HG02588 (cell line): ENCODE measurements around the gene LTB4R2.
A peak's percentile ranks its signal among the peaks of the same experiment; 100 is the strongest.

Source experiments
- ATAC-seq: cut with Tn5 transposase; IDR thresholded peaks from one replicate; pipeline ENCODE4 v1.9.1; 2021; ENCODE audit warnings: mild to moderate bottlenecking, moderate library complexity; ENCODE audit not compliant: unreplicated experiment

LTB4R2 gene, protein sequence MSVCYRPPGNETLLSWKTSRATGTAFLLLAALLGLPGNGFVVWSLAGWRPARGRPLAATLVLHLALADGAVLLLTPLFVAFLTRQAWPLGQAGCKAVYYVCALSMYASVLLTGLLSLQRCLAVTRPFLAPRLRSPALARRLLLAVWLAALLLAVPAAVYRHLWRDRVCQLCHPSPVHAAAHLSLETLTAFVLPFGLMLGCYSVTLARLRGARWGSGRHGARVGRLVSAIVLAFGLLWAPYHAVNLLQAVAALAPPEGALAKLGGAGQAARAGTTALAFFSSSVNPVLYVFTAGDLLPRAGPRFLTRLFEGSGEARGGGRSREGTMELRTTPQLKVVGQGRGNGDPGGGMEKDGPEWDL

DNA sequence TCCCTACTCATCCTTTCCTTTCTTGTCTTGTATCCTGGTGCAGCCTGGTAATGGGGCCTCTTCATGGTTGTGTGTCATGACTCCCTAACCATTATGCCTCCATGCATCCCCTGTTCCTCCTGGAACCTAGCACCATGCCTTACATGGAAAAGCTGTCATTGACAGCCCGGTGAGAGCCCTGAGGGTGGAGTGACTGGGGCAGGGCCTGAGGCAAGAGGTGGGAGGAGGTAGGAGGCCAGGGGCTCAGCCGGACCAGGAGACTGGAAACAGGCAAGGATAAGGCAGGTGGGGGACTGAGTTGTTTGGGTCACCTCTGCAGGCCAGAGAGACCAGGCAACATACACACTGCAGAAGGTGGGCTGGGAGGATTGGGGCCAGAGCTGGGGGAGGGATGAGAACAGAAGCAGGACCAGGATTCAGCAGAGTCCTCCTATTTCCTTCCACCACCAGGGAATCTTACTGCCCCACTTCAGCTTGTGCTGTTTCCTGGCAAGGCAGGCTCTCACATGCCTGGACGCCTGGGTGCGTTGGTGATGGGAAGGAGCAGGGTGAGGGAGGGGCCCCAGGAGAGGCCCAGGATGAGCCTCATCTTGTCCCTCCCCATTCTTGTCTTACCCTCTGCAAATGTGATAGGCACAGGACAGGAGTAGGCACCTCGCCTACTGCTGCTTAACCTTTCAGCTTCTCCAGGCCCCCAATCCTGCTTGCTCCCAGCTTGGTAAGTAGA is at the start of gene LTB4R2:
Gene LTB4R2 (plus strand): TSS at position 603 of the 727 bp plus-strand sequence. CDS start 525 bp downstream, outside the sequence.
- no peak for ATAC-seq

DNA sequence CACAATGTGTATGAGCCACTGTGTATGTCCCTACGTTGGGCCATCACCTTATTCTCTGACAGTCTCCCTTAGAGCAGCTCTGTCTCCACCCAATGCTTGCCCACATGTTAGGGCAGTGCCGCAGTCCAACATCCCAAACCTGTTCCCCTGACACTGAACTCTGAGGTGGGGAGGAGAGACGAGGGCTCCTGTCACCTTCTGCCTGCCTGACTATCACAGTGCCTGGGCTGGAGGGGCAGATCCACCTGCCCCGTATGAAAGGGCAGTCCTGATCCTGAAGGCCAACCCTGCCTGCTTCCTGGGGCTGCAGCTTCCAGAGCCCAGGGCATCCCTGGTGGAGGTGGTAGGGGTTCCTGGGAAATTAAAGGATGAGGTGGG is 49.2 kb upstream of the LTB4R2 start:
- ATAC-seq = no peak

DNA sequence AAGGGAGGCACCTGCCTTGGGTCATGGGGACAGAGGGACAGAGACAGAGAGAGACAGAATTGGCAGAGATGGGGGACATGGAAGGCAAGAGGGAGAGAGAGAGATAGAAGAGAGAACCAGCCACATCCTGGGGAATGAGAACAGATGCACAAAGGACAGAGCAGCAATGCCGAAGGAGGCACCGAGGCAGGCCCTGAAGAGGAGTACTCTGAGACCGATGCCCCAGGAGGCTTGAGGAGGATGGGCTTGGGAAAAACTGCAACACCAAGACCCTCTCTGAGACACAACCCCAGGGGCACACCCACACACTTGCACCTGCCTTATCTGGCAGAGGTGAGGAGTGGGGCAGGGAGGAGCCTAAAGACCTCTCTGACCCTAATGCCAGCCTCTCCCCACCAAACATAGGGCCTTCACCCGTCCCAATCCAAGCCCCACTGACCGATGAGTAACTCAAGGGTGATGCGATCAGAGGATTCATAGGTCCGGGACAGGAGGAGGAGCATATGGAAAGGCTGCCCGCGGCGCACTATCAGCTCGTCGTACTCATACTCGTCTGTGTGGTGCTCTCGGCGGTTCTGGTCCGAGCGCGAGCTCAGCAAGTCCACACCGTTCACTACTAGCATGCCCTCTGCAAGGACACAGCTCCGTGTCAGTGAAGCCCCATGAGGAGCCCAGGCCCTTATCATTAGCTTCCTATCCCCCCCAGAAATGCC is 48.5 kb upstream of the LTB4R2 start:
- ATAC-seq = no peak

DNA sequence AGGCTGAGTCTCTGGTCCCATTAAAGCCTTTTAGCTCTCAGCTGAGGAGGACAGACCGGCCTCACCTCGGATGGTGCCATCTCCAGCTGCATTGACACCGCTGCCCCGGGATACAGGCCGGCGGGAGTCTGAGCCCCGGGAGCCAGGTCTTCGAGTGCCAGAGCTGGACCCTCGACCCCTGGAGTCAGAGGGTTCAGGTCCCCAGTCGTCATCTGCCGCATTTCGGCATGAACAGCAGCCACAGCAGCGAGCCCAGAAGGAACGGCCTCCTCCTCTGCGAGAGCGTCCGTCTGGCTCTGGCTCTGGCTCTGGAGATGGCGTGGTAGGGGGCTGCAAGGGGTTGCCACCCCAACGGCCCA is 48.0 kb upstream of the LTB4R2 start:
- no peak for ATAC-seq

DNA sequence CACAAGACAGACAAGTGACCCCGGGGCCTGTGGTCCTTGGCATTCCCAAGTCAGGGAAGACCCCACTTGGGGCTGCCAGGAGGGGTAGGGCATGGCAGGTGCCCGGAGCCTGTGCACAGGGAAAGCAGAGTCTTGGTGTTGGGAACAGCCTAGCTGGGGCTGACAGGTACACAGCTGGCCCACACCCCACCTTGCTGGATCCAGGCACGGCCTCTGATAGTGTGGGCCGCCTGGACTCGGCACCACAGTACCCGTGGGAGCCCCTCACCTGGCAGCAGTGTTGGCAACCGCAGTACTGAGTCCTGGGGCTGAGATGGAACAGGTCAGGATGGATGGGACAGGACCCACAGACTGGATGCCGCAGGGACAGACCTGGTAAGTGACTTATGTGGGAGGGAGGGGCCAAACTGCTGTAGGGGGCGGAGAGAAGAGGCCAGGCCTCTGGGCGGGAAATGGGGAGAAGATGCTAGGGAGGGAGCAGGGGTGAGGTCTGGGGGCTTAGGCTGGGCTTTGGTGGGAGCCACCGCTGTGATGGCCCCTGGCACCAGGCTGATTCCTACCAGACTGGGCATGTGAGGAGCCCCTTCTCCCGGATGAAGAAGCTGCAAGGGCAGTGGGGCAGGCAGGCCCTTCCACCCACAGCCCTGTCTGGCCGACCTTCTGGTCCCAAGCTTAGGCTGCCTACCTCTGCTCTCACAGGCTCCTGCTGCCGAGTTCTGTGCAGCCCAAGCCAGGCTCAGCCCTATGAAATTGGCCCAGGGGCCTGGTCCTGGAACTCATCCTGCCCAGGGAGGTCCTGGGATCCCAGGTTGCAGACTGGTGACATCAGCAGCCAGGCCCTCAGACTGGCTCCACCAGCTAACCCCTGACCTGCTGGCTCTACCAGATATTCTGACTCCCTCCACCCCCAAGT is 46.9 kb upstream of the LTB4R2 start, which contains the start of gene TGM1:
Gene TGM1 (minus strand): TSS at position 357 of the 913 bp plus-strand sequence. CDS start 825 bp downstream, outside the sequence.
- ATAC-seq = no peak

DNA sequence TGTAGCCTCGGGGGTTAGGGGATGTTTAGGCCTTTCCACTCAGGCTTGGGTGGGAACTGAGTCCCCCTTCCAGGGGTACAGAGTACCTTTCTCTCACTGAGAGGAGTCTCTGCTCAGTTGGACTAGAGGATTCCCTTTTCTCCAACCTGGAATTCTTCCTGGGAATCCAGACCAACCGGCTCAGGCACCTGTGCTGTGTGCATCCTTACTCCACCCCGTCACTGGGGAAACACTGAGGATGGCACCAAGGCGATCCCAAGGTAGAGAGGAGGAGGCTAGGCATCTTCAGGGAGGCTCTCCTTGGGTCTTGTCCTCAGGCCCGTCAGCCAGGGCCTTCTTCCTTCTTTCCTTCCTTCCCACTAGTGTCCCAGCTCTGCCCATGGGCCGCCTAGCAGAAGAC is 46.1 kb upstream of the LTB4R2 start:
- no peak for ATAC-seq

DNA sequence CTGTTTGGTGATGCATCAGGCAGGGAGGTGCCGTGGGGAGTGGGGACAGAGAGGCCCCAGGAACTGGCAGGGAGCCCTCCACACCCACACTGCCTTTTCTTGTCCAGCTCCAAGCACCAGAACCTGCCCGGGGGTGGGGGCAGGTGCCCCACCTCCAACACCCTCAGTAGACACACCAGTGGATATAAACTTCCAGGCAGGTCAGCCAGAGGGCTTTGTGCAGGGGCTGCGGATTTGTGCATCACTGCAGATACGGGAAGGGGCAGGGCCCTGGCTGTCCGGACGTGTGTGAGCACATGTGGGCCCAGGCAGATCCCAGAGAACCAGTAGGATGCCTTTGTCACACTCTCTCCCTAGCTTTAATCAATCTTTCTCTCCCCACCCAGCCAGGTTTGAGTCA is 45.6 kb upstream of the LTB4R2 start:
- no peak for ATAC-seq

DNA sequence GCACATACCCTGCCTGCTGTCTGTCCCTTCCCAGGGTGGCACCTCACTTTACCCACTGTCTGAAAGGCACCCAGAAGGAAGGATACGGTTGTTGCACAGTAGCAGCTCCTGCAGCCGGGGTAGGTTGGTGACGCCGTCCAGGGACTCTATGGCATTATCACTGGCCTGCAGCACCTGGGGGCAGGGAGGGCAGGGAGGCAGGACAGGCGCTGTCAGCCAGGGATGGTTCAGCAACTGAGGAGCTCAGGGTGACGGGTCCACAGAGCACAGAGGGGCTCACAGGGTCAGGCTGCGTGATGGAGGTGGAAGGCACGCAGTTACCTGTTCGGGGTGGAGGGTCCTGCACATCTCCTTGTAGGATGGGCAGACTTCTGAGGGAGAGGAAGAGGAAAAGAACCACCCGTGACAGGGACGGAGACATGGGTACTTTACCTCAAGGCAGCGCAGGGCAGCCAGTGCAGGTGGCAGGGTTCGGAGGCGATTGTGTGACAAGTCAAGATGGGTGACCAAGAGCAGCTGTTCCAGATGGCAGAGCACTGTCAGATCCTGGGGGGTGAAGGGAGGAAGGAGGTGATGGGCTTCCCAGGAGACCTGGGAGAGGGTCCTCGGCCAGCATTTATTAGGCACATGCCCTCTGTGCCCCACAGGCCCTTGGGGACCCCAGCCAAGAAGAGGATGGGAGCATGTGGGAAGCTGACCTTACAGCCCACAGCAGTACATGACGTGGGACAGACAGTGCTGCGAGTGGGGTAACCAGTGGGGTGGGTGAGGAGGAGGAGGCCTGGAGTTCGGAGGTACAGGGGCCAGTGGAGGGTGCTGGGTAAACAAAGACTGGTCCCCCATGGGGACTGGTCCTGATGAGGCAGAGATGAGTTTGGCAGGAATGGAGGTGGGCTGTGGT is 43.3 kb upstream of the LTB4R2 start:
- ATAC-seq = no peak

DNA sequence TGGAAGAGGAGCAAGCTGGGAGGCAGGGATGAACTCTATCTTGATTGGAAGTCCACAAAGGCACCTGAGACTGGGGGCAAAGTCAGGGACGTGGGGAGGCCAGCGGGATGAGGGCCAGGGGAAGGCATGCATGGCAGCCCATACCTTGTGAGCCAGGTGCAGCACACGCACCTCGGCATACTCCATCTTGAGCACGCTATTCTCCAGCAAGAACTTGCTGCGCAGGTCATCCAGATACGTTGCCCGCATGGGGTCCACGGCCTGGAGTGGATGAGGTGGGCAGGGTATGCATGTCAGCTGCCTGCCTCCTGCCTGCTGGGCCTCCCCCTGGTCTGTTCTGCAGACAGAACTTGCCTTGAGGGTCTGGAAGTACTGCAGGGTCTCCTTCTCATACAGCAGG is 42.4 kb upstream of the LTB4R2 start:
- no peak for ATAC-seq

DNA sequence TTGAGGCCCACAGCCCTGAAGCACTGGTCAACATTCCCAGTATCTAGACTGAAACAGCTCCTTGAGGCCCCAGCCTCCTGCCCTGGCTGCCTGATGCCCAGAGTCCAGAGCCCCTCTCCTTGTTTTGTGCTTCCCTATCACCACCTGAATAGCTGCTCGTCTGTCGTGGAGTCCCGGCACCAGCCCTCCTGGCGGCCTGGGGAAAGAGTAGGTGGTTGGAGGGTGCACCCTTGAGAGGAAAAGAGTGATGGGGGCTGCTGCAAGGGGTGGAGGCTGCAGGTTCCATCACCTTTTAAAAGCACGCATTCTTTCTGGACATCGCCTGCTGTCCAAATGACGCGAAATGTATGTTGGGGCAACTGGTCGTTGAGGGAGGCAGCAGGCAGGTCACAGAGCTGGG is 41.7 kb upstream of the LTB4R2 start:
- ATAC-seq = no peak

DNA sequence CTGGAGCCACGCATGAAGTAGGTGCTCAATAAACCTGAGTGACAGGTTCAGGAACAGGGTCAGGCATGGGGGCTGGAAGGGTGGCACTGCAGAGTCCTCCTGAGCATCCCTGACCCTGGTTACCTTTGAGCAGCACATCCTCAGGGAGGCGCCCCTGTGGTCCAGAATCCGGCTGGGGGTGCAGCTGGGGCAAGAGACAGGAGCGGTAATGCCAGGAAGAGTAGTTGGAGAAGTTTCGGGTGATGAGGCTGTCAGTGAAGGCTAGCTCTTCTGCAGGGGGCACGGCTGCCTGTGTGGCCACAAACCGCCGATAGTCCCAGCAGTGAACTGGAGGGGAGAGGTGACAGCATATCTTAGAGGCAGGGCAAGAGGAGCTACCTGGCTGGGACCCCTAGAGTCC is 40.6 kb upstream of the LTB4R2 start:
- ATAC-seq = no peak

DNA sequence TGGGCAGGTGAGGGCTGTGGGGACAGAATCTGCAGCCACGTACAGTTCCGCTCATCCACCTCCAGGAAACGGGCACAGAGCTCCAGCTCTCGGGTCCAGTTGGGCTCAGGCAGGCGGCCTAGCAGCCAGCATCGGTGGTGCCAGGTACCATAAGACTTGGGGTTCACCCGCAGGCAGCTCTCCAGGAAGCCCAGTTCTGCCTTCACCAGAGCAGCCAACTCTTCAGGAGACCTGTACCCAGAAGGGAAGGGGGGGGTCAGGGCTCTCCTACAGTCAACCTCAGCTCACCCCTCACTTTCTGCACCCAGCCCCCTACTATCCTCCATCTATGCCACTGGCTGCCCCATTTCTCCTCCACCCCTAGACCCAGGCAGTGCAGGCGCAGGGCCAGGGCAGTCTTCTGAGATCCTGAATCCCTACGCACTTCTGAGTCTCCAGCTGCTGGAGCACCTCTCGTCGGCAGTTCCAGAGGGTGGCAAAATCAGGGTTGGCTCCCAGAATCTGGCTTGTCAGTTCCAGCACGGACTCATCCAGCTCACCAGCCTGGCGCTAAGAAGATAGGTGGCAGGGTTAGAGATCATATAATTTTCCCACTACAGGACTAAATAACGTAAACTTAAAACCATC is 39.9 kb upstream of the LTB4R2 start:
- ATAC-seq = no peak

DNA sequence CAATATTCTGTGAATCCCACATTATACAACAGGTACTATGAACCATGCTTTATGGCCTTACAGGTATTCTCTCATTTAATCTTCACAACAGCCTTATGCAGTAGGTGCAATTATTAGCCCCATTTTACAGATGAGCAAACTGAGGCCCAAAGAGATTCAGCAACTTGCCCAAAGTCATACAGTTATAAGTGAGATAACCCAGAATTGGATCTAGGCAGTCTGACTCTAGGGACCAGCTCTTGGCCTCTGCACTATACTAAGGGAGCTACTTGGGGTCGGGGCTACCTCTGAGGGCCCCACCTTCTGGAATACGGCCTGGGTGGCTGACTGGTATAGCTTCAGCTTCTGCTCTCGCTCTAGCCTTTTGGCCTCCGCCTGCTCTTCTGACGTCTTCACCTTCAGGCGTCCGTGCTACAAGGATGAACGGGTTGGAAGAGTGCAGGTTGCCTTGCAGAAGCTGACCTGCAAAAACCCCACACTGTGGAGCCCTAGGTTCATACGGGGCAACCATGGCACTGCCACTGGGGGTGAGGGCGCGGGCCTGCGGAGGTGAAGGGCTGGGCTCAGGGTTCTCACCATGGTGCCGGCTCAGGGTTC is 39.3 kb upstream of the LTB4R2 start:
- no peak for ATAC-seq

DNA sequence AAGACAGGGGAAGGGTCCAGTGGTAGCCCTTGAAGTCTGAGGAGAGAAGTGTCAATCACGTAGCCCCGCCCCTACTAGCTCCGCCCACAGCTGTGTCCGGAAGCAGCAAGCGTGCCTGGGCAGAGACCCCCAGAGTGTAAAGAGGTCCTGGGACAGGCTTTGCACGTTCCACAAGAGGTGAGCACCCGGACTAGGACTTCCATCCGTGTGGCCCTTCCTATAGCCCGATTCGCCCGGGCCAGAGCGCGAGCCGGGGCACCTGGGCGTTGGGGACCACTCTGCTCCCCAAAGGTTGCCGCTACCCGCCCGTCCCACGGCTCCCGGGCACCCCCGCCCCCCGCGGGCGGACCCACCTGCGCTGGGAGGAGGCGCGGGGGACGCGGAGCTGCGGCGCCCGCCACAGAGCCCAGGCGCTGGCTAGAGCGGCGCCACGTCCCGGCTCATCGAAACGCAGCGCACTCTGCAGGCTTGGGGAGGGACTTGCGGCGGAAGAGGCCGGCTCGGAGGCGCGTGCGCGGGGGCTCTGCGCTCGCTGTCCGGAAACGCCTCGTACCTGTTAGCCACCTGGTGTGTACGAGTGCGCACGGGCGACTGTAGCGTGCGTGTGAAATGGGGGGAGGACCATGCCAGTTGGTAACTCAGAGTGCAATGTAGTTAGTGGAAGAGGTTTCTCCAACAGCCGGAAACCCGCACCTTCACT is 38.7 kb upstream of the LTB4R2 start, which contains the start of gene RABGGTA:
Gene RABGGTA (minus strand): TSS at position 464 of the 700 bp plus-strand sequence. CDS start 482 bp downstream, outside the sequence.
- ATAC-seq = peak; percentile 88

DNA sequence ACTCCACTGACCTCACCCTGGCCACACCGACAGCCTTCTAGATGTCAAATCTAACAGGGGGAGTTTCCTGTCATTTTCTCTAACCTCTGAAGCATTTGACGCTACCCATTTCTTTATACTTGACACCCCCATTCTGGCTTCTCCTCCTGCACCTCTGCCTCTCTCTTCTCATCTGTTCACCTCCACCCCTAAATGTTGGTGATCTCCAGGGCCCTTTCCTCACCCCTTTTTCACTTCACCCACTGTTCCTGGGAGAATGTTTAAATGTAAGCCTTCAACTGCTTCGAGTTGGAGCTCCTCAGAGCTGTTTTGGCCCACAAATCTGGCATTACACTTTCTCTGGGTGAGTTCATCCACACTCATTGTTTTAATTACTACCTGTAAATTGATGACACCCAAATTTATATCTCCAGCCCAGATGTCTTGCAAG is 38.1 kb upstream of the LTB4R2 start:
- ATAC-seq = no peak

DNA sequence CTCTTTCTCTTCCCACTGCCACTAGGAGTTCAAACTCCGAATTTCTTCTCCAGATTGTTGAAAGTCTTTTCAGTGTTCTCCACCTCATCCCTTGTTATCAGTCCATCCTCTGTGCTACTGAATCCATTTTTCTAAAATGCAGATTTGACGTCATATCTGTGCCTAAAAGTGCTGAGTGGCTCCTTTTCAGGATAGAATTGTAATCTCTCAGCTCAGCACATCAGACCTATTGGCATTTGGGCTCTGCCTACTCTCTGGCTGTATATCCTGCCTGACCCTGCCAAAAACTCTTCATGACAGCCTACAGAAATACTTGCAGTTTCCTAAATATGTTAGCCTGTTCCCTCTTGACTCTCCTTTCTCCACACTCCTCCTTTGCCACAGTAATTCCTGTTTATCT is 37.5 kb upstream of the LTB4R2 start:
- no peak for ATAC-seq

DNA sequence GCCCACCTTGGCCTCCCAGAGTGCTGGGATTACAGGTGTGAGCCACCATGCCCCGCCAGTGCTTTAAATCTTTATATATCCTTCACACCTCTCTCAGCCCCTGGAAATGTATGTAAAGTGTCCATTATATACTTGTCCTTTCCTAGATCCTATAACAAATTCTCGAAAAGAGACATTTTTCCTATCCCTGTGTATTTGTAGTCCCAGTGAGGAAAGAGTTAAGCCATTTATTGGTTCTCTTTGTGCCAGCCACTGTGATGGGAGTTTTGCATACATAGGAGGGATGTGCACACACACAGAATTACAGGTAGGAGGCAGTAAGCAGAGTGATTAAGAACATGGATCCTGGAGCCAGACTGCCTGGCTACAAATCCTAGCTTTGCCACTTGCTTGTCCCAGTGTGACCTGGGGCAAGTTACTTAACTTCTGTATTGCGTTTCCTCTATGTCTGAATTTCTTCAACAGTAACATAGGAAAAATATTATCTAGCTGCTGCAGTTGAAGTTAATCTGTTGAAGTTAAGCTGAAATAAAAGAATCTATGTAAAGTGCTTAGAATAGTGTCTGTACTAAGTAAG is 36.4 kb upstream of the LTB4R2 start:
- ATAC-seq = no peak

DNA sequence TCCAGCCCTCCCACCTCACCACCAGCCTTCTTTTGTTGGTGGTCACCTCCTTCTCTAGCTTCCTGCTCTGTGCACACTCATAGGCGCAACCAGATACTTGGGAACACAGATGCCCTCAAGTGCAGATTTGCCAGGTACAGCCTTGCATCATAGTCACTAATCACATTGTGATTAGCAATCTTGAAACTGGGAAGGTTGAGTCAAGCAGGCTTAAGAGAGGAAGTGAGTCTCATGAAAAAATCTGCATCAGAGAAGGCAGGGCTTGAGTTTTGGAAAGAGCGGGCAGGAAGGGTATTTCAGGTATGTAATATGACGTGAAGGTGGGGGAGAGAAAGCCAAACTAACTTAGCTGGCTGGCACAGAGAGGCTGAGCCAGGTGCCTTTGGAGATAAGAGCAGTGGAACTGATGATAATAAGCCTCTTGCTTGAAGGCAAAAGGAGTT is 35.8 kb upstream of the LTB4R2 start:
- ATAC-seq = peak; percentile 37
